ENCODE results near the gene C5orf63. TPM values are rescaled to one million over a fixed set of nuclear protein-coding genes. Genes with fewer than 3 reads are reported as not detected.
"Not testable (repeated sequence)": the region's sequence is repeated elsewhere in the genome, so short reads cannot be mapped to it uniquely, and the experiment has no call there.

The C5orf63 gene
- total RNA-seq, 1 donor from 2014 or later: 22.5 TPM

DNA sequence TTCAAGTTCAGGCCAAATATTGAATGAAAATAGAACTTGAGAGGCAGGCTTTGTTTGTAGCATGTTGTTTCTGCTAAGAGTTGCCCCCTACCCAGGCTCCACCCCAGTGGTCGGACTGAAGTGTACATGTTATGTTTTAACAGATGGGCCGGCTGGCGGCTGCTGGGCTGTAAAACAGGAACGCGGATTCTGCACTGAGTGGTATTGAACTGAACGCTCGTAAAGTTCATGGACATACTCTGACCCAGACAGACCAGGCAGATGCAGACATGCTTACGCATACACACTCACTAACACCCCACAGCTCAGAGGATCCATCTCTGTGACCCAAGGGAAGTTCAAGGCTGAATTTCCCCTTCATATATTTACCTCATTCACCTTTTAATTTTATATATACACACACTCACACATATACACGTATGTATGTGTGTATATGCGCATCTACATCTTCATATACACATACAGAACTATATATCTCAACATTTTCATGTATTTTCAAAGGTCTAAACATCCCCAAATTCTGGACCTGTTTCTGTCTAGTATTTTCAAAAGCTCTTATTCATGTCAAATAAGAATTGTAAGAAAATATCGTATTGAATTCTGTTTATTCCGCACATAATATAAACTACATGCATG lies 44.4 kb downstream of the C5orf63 start:
- peak; percentile 22 for DNase-seq
- Mint-ChIP-seq H3K4me3 (peak overlapping the region; percentile 94), H3K27ac (peak overlapping the region; percentile 79), H3K4me1 (peaks cover 55% of the 10 kb centered on the region), H3K9me3 (no peaks in the 10 kb centered on the region), H3K27me3 (no peaks in the 10 kb centered on the region), H3K36me3 (ENCODE audit: low read depth) (peaks cover 2% of the 10 kb centered on the region)
- intact Hi-C loops (cut with micrococcal nuclease): no loop called here
- ChIA-PET CTCF (interaction anchor here (0.9 to 1.6 kb wide), 5 partner anchors 15 to 58 kb away, joined by 3 to 9 read pairs (median 4); no protein-coding TSS in a partner anchor), POLR2A (interaction anchor here (0.7 to 4.4 kb wide), 9 partner anchors 9 to 251 kb away, joined by 3 to 47 read pairs (median 5); partner anchors contain the start of gene C5orf63)
- no peak for ATAC-seq (ENCODE audit: low read depth)
- TF ChIP-seq, protein P1, sequence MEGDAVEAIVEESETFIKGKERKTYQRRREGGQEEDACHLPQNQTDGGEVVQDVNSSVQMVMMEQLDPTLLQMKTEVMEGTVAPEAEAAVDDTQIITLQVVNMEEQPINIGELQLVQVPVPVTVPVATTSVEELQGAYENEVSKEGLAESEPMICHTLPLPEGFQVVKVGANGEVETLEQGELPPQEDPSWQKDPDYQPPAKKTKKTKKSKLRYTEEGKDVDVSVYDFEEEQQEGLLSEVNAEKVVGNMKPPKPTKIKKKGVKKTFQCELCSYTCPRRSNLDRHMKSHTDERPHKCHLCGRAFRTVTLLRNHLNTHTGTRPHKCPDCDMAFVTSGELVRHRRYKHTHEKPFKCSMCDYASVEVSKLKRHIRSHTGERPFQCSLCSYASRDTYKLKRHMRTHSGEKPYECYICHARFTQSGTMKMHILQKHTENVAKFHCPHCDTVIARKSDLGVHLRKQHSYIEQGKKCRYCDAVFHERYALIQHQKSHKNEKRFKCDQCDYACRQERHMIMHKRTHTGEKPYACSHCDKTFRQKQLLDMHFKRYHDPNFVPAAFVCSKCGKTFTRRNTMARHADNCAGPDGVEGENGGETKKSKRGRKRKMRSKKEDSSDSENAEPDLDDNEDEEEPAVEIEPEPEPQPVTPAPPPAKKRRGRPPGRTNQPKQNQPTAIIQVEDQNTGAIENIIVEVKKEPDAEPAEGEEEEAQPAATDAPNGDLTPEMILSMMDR (IDR thresholded peaks at IDR 0.05): no peak

- POLR2A ChIA-PET: interaction anchor here (1.6 to 1.9 kb wide), 2 partner anchors 56 to 182 kb away, joined by 3 to 6 read pairs; no protein-coding TSS in a partner anchor
- intact Hi-C loops (cut with micrococcal nuclease): no loop called here
- H3K27ac Mint-ChIP-seq: no peak overlapping the region
These were observed 45.8 kb downstream of the C5orf63 start for GRCh38 chr5:127027539-127027938.

GRCh38 chr5:127026166-127026565 lies 47.1 kb downstream of the C5orf63 start:
- Mint-ChIP-seq H3K27me3 (no peaks in the 10 kb centered on the region), H3K9me3 (no peaks in the 10 kb centered on the region), H3K27ac (no peak overlapping the region), H3K4me3 (no peak overlapping the region), H3K36me3 (ENCODE audit: low read depth) (peaks cover 3% of the 10 kb centered on the region), H3K4me1 (peaks cover 57% of the 10 kb centered on the region)
- intact Hi-C loops (cut with micrococcal nuclease): no loop called here
- ChIA-PET POLR2A (interaction anchor here (1.9 kb wide), 1 partner anchor 54 kb away, joined by 6 read pairs; no protein-coding TSS in a partner anchor), CTCF (interaction anchor here (0.6 to 1.4 kb wide), 3 partner anchors 12 to 261 kb away, joined by 3 read pairs; no protein-coding TSS in a partner anchor)
- TF ChIP-seq, protein P1 (IDR thresholded peaks at IDR 0.05): no peak
- ATAC-seq (ENCODE audit: low read depth): no peak
- no peak for DNase-seq

More at GRCh38 chr5:127027539-127027938, 45.8 kb downstream of the C5orf63 start:
- DNase-seq (no peak), ATAC-seq (ENCODE audit: low read depth) (no peak)
- no peaks in the 10 kb centered on the region for H3K27me3 Mint-ChIP-seq
- CTCF ChIA-PET: interaction anchor here (0.7 kb wide), 1 partner anchor 23 kb away, joined by 3 read pairs; no protein-coding TSS in a partner anchor
- TF ChIP-seq, protein P1 (IDR thresholded peaks at IDR 0.05): no peak
- H3K36me3 Mint-ChIP-seq (ENCODE audit: low read depth): peaks cover 2% of the 10 kb centered on the region
- no peaks in the 10 kb centered on the region for H3K9me3 Mint-ChIP-seq
- H3K4me3 Mint-ChIP-seq: no peak overlapping the region
- peaks cover 57% of the 10 kb centered on the region for H3K4me1 Mint-ChIP-seq

DNA sequence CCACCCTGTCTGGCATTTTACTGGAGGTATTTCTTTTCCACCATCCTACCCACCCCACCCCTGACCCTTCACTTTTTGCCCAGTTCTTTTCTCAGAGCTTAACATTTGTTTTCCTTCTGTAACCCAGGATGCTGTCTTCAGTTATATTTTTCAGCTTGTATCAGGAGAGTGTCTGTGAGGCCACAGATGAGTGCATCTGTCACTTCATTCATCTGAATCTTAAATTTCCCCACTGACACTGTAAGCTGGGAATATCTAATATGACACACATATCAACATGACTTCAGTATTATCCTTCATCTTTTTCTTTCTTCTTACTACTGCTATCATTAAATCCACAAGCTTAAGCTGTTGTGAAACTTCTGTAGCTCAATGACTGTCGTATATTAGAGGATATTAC lies 47.8 kb downstream of the C5orf63 start:
- no peak for ATAC-seq (ENCODE audit: low read depth)
- Mint-ChIP-seq H3K27me3 (no peaks in the 10 kb centered on the region), H3K4me1 (peaks cover 62% of the 10 kb centered on the region), H3K4me3 (no peak overlapping the region), H3K36me3 (ENCODE audit: low read depth) (peaks cover 3% of the 10 kb centered on the region), H3K9me3 (no peaks in the 10 kb centered on the region), H3K27ac (no peak overlapping the region)
- intact Hi-C loops (cut with micrococcal nuclease): no loop called here
- TF ChIP-seq, protein P1 (IDR thresholded peaks at IDR 0.05): no peak
- ChIA-PET POLR2A (interaction anchor here (1.0 to 2.6 kb wide), 3 partner anchors 13 to 54 kb away, joined by 6 to 11 read pairs (median 6); no protein-coding TSS in a partner anchor), CTCF (interaction anchor here (0.6 to 1.1 kb wide), 2 partner anchors 22 to 260 kb away, joined by 3 read pairs; no protein-coding TSS in a partner anchor)
- no peak for DNase-seq

DNA sequence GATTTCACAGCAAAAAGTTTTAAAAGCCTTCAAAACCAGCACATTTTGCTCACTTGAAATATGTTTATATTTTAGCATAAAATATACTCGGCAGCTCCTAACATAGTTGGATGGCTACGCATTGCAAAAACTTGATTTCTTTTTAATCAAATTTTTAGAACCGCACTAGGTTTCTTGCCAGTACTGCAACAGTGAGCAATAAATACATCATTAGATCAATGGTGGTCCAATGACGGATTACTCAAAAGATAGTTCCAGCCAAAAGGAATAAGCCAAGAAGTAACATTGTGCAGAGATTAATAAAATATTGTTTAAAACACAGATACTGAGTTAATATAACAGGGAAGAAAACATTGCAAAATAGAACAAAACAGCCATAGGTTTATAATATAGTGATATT lies 48.5 kb downstream of the C5orf63 start:
- ChIA-PET CTCF (interaction anchor here (1.1 kb wide), 1 partner anchor 22 kb away, joined by 3 read pairs; no protein-coding TSS in a partner anchor), POLR2A (interaction anchor here (1.0 to 2.6 kb wide), 3 partner anchors 10 to 33 kb away, joined by 3 to 11 read pairs (median 6); no protein-coding TSS in a partner anchor)
- Mint-ChIP-seq H3K27ac (no peak overlapping the region), H3K4me1 (peaks cover 69% of the 10 kb centered on the region), H3K4me3 (no peak overlapping the region), H3K9me3 (no peaks in the 10 kb centered on the region), H3K36me3 (ENCODE audit: low read depth) (peaks cover 3% of the 10 kb centered on the region), H3K27me3 (no peaks in the 10 kb centered on the region)
- intact Hi-C loops (cut with micrococcal nuclease): no loop called here
- TF ChIP-seq, protein P1 (IDR thresholded peaks at IDR 0.05): no peak
- DNase-seq (no peak), ATAC-seq (ENCODE audit: low read depth) (no peak)

DNA sequence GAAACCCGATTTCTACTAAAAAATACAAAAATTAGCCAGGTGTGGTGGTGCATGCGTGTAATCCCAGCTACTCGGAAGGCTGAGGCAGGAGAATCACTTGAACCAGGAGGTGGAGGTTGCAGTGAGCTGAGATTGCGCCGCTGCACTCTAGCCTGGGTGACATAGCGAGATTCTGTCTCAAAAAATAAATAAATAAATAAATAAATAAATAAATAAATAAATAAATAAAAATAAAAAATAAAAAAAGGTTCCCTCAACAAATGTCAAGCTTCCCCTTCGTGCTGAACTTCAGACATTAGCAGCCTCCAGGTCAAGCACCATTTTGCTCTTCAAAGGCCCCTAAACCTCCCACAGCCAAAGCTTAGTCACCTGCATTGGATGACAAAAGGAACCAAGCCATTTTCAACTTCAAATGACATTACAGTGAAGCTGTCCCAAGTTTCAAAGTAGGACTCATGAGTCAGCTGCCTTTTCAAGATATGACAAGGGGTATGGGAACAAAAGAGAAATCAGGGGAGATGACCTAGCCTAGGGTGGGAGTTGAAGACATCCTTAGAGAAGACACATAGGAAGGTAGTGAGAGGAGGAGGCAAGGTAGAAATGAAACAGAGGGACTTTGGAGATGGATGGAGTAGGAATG lies 49.6 kb downstream of the C5orf63 start:
- H3K27me3 Mint-ChIP-seq; ATAC-seq (ENCODE audit: low read depth); H3K4me3 Mint-ChIP-seq; CTCF ChIA-PET; H3K9me3 Mint-ChIP-seq; H3K27ac Mint-ChIP-seq; H3K36me3 Mint-ChIP-seq (ENCODE audit: low read depth); DNase-seq: not testable (repeated sequence)
- POLR2A ChIA-PET: interaction anchor here (0.7 to 2.6 kb wide), 4 partner anchors 9 to 178 kb away, joined by 3 to 11 read pairs (median 4); no protein-coding TSS in a partner anchor
- peaks cover 68% of the 10 kb centered on the region for H3K4me1 Mint-ChIP-seq
- intact Hi-C loops (cut with micrococcal nuclease): loop anchor here (1.0 kb wide), 1 partner anchor 9 kb away; no protein-coding TSS in a partner anchor

Measured in activated B cell treated with CpG ODN at 0.5 μM for 24 hours (primary cell).